ENCODE measurements around the gene ANKS1B.

Gene ANKS1B

GRCh38 chr12:99097171-99097570, 887.6 kb downstream of the ANKS1B start:
- DNase-seq = no peak

GRCh38 chr12:99093166-99093565, 891.6 kb downstream of the ANKS1B start:
- DNase-seq = no peak

DNA sequence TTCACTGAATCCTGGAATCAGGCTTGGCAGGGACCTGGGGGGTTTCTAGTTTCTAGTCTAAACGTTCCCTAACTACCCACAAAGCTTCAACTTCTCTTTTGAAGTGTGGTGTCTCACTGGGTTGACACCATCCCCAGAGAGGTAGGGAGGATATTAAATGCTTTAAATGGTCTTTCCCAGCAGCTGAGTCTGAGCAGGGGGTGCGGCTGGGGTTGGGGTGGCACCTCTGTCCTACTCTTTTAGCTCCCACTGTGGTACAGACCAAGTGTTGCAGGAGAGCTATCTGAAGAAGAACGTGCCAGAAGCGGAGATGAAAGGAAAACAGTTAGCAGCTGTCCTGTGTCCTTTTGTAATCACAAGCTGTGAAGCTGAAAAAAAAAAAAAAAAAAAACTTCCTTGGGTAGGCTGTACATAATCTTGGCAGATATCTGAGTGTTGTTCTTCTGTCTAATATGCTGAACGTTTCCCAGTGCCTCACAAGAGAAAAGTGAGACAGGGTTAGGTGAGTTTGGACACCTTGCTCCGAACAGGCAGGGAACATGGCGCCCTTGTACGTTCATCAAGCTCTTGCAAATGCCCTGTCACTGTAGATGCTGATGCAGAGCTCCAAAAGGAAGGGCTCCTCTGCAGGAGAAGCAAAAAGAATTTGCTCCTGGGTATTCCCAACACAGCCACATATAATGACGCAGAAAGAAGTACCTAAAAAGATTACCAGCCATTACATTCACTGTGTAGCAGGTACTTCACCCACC, 892.5 kb downstream of the ANKS1B start:
- no peak for DNase-seq

- no peak for DNase-seq
These were observed 897.5 kb downstream of the ANKS1B start for GRCh38 chr12:99087278-99087677.

- no peak for DNase-seq
These were observed 904.9 kb downstream of the ANKS1B start for GRCh38 chr12:99079811-99080210.

GRCh38 chr12:99068993-99069747, 915.6 kb downstream of the ANKS1B start:
- DNase-seq = no peak

DNA sequence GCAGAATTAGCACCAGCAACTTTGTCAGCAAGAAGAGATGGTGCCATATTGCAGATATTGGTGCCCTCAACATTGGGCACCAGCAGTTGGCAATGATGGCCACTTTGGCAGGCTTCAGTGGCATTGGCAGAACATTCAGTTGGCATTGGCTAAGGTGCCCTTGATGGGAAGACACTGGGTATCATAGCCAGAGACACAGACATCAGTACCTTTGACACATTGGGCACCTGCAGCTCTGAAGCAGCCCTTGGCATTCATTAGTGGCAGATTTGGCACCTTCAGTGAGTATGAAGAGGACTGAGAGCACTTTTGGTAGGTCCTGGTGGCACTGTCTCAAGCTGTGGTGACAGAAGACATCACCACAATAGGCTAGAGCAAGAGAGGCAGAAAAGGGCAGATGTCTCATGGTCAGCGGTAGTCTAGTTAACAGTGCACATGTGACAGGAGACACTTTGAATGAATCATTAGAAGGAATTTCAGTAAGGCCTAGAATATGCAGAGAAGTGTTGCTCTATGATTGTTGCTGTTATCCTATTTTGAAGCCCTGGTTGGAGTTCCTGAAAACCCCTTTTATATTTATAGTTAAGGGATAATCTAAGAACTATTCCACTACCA, 917.5 kb downstream of the ANKS1B start:
- no peak for DNase-seq

DNA sequence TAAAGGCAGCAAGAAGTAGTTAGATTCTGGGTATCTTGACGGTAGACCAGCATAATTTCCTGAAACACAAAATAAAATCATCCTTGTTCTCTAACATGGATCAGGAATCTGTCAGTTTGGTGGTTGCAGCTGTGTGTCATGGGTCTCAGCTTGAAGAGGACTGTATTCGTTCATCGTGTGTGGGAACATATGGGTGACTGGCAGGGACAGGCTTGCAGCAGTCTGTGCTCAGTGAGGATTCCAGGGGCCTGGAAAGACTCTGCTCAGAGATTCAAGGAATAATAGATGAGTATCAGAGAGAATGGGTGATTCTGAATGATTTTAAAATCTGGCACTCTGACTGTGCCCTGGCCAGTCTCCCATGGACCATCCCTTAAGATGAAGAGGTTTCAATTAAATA, 918.0 kb downstream of the ANKS1B start:
- DNase-seq = no peak

DNA sequence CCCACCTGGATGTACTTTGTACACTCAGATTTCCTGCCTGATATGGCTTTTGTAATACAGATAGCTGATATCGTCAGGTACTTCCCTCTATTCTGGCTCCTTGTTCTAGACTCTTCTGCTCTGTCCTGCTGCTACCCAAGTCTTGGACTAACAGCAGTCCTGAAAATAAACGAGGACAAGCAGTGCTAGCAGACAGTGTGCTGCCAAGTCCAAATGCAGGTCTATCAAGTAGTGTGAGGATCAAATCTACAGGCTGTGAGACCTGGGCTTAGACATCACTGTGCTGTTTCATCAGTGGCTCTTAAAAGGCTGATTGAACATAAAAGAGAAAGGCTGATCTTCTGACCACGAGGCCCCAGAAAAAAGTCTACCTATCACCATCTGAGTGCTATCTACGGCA, 921.6 kb downstream of the ANKS1B start:
- DNase-seq = no peak

- DNase-seq = no peak
These were observed 924.8 kb downstream of the ANKS1B start for GRCh38 chr12:99059824-99060511.

- DNase-seq = no peak
These were observed 927.1 kb downstream of the ANKS1B start for GRCh38 chr12:99057670-99058069.

DNA sequence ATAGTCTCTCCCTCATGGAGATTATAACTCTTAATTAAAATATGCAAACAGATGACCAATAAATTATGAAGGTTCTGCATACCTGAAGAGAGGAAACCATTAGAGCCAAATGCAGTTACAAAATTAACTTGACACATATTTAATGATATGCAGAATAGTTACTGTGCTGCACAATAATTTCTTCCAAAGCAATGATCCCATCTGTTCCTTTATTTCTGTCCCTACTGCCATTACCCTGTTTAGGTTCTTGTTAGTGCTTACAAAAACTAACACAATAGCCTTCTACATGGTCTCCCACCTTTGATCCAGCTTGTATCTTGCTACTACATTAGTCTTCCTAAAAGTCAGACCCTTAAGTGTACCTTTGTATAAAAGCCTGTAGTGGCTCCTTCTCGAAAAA, 928.5 kb downstream of the ANKS1B start:
- DNase-seq = no peak

DNA sequence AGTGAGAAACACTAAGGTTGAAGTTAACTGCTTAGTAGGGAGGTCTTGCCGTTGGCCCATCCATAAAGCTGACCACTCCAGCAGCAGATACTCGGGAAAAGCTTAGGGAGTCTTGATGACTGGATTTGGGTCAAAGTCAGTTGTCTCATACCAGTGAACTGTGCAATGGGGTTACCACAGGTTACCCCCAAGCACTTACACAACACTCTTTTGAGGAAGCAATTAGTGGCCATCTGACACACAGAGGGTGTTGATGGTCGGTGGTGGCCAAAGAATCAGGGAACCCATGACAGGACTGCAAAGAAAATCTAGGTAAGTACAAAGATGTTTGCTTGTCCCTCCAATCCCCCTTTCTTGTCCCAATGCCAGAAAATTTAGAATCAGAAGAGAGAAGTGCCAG, 929.4 kb downstream of the ANKS1B start:
- no peak for DNase-seq

DNA sequence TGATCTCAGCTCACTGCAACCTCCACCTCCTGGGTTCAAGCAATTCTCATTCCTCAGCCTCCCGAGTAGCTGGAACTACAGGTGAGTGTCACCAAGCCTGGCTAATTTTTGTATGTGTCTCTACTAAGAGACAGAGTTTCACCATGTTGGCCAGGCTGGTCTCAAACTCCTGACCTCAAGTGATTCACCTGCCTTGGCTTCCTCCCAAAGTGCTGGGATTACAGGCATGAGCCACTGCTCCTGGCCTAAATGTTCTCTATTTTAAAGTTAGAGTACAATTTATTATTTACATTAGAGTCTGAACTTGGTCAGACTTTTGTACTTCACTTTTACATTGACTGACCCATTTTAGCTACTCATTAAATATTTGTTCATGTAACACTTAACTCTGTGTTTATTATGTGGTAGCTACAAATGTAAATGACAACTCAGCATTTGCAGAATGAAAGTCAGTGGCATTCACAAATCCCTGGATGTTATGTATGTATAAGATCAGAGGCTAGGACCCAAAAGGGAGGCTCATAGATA, 930.1 kb downstream of the ANKS1B start:
- no peak for DNase-seq

DNA sequence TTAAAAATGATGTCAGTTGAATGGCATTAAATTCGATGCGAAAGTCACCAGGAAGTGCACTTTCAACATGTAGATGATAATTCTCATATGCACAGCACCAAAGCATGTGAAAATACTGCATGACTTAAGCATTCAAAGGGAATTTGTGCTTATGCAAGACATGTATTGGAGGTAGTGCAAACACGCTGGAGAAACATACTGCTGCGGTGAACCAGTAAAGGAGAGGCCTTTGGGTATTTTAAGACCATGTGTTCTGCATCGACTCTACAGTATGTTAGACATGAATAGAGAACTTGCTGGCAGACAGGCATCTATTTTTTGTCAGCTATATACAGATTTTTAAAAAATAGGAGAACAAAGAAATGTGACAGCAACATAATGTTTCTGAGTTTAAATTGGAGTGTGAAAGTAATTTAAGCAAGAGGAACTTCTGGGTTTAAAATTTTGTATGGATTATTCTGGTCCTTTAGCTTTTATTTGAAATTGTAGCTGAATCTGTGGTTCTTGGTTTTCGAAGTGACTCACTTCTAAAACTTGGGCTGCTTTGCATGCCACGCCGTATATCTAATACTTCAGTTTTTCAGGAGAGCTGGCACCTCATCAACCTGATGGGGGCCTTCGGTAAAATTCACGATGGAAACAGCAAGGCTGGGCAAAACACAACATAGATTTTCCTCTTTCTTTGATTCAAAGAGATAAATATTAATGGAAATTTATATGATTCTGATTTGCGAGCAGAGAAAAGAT, 930.9 kb downstream of the ANKS1B start:
- DNase-seq = no peak

- no peak for DNase-seq
These were observed 935.0 kb downstream of the ANKS1B start for GRCh38 chr12:99049774-99050173.

DNA sequence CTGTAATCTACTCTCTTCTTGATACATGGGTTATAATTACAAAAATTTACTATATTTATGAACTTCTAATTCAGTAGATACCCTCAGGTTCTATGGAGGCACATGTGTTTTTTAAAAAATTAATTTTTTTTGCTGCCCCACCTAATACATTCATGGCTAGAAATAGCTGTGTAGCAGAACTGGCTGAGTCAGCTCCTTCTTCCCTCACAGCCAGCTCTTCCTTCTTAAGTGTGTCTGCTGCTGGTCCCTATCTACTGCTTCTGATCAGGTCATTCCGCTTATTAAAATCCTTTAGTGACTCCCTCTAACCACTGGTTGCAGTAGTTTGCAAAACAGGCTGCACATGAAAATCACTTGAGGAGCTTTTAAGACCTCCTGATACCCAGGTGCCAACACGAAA, 939.6 kb downstream of the ANKS1B start:
- no peak for DNase-seq

GRCh38 chr12:99043319-99043914, 941.3 kb downstream of the ANKS1B start:
- DNase-seq = peak in 1 of 6 experiments; percentile 1

- no peak for DNase-seq
These were observed 942.5 kb downstream of the ANKS1B start for GRCh38 chr12:99042226-99042625.

DNA sequence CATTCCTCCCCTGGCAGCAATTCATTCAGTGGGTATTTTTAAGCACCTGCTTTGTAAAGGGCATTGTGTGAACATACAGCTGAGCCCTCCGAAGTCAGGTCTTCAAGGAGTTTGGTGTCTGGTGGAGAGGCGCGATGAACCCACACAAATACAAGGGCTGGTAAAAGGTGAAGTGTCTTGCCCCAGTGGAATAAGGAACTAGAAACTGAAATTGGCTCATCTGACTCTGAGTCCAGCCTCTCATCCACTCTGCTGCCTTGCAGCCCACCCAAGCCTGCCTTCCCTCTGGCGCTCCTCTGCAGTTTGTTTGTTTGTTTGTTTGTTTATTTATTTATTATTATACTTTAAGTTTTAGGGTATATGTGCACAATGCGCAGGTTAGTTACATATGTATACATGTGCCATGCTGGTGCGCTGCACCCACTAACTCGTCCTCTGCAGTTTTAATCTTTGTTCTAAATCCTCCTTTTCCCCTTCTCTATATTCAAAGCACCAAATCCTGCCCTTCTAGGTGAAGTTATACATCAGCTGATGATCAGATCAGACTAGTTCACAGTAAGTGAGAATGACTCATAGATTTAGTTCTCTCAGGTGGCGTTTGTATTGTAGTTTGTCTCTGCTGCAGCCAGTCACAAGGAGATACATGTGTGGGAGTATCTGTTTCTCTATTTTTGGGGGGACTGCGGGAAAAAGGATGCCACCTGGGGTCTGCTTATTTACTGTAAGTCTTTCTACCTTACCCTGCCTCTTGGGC, 945.2 kb downstream of the ANKS1B start:
- no peak for DNase-seq

DNA sequence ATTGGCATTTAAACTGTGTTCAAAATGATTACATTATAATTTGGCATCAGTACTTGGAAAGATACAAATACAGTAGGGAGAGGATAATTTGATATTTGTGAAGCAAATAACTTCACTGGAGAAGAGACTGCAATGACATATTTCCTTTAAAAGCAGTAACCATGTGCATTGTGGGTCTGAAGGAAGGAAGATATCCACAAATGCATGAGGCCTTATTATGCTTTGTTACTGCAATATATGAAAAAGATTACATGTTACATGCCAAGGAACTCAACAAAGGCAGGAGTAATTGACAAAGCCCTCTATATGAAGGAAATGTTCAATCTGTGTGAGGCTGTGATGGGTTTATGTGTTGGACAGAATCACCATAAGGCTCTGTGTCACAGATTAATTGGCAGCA, 948.2 kb downstream of the ANKS1B start:
- DNase-seq = no peak
